Type B pancreatic cell (in vitro differentiated cells): ENCODE measurements around the gene FAM187B. TPM values are rescaled to one million over a fixed set of nuclear protein-coding genes. Genes with fewer than 3 reads are reported as not detected.

Source experiments
- DNase-seq: peaks from one replicate; pipeline ENCODE4 v3.0.0; 2021; ENCODE audit warnings: mixed read lengths; ENCODE audit not compliant: unreplicated experiment; ENCODE audit errors: extremely low spot score
- H3K27ac Mint-ChIP-seq: 2 replicates; pipeline ENCODE4 v1.8.0; 2021; ENCODE audit warnings: mild to moderate bottlenecking, mixed read lengths
- H3K27me3 Mint-ChIP-seq: 2 replicates; pipeline ENCODE4 v1.8.0; 2021; ENCODE audit warnings: mixed read lengths
- H3K36me3 Mint-ChIP-seq: 2 replicates; pipeline ENCODE4 v1.8.0; 2021; ENCODE audit warnings: mixed read lengths
- H3K4me1 Mint-ChIP-seq: one replicate; pipeline ENCODE4 v1.8.0; 2021; ENCODE audit warnings: mixed read lengths; ENCODE audit not compliant: unreplicated experiment
- H3K4me3 Mint-ChIP-seq: 2 replicates; pipeline ENCODE4 v1.8.0; 2021; ENCODE audit warnings: mild to moderate bottlenecking, mixed read lengths
- H3K9me3 Mint-ChIP-seq: 2 replicates; pipeline ENCODE4 v1.8.0; 2021; ENCODE audit warnings: mixed read lengths
- CTCF ChIP-seq: fragments of 200-600 bp; sonication (generic); conservative IDR thresholded peaks from 2 replicates; pipeline ENCODE4 v1.5.0; 2021; ENCODE audit warnings: antibody characterized with exemption, mild to moderate bottlenecking
- total RNA-seq: library from RNA; stranded (reverse); gene quantifications from 2 replicates; pipeline ENCODE4 v1.2.1, GENCODE V29; 2021; ENCODE audit warnings: low replicate concordance

FAM187B gene
- total RNA-seq, 1 donor from 2014 or later, result not detected

- H3K4me3 Mint-ChIP-seq, result no peak overlapping the region
- H3K27ac Mint-ChIP-seq, result no peak overlapping the region
- no peak for TF ChIP-seq CTCF
- DNase-seq, result no peak
- H3K27me3 Mint-ChIP-seq, result no peaks in the 10 kb centered on the region
- no peaks in the 10 kb centered on the region for H3K9me3 Mint-ChIP-seq
- H3K4me1 Mint-ChIP-seq, result no peaks in the 10 kb centered on the region
- H3K36me3 Mint-ChIP-seq, result no peaks in the 10 kb centered on the region
Measured at GRCh38 chr19:35211545-35212230, 16.9 kb downstream of the FAM187B start.

GRCh38 chr19:35209646-35210045 is 18.9 kb downstream of the FAM187B start:
- Mint-ChIP-seq H3K4me3 (no peak overlapping the region), H3K4me1 (no peaks in the 10 kb centered on the region), H3K27ac (no peak overlapping the region), H3K36me3 (no peaks in the 10 kb centered on the region), H3K9me3 (no peaks in the 10 kb centered on the region), H3K27me3 (no peaks in the 10 kb centered on the region)
- no peak for DNase-seq
- no peak for TF ChIP-seq CTCF

GRCh38 chr19:35208121-35208520 is 20.4 kb downstream of the FAM187B start:
- no peaks in the 10 kb centered on the region for H3K36me3 Mint-ChIP-seq
- H3K27ac Mint-ChIP-seq, result no peak overlapping the region
- H3K4me3 Mint-ChIP-seq, result no peak overlapping the region
- no peaks in the 10 kb centered on the region for H3K9me3 Mint-ChIP-seq
- no peaks in the 10 kb centered on the region for H3K27me3 Mint-ChIP-seq
- DNase-seq, result no peak
- H3K4me1 Mint-ChIP-seq, result no peaks in the 10 kb centered on the region
- no peak for TF ChIP-seq CTCF

GRCh38 chr19:35207391-35207871 is 21.1 kb downstream of the FAM187B start:
- Mint-ChIP-seq H3K27ac (no peak overlapping the region), H3K9me3 (no peaks in the 10 kb centered on the region), H3K4me1 (no peaks in the 10 kb centered on the region), H3K4me3 (no peak overlapping the region), H3K36me3 (no peaks in the 10 kb centered on the region), H3K27me3 (no peaks in the 10 kb centered on the region)
- no peak for DNase-seq
- no peak for TF ChIP-seq CTCF

GRCh38 chr19:35206855-35207254 is 21.7 kb downstream of the FAM187B start:
- no peak overlapping the region for H3K27ac Mint-ChIP-seq

More at GRCh38 chr19:35206855-35207254, 21.7 kb downstream of the FAM187B start:
- H3K27me3 Mint-ChIP-seq, result no peaks in the 10 kb centered on the region
- no peak overlapping the region for H3K4me3 Mint-ChIP-seq
- no peaks in the 10 kb centered on the region for H3K9me3 Mint-ChIP-seq
- H3K36me3 Mint-ChIP-seq, result no peaks in the 10 kb centered on the region
- H3K4me1 Mint-ChIP-seq, result no peaks in the 10 kb centered on the region
- no peak for DNase-seq
- no peak for TF ChIP-seq CTCF
